GM21717 (cell line): ENCODE measurements around the gene SLC19A1.
"Not testable (repeated sequence)": the region's sequence is repeated elsewhere in the genome, so short reads cannot be mapped to it uniquely, and the experiment has no call there.

Source experiments
- ATAC-seq: cut with Tn5 transposase; IDR thresholded peaks from one replicate; pipeline ENCODE4 v1.9.1; 2021; ENCODE audit warnings: mild to moderate bottlenecking, moderate library complexity; ENCODE audit not compliant: unreplicated experiment

The SLC19A1 gene

DNA sequence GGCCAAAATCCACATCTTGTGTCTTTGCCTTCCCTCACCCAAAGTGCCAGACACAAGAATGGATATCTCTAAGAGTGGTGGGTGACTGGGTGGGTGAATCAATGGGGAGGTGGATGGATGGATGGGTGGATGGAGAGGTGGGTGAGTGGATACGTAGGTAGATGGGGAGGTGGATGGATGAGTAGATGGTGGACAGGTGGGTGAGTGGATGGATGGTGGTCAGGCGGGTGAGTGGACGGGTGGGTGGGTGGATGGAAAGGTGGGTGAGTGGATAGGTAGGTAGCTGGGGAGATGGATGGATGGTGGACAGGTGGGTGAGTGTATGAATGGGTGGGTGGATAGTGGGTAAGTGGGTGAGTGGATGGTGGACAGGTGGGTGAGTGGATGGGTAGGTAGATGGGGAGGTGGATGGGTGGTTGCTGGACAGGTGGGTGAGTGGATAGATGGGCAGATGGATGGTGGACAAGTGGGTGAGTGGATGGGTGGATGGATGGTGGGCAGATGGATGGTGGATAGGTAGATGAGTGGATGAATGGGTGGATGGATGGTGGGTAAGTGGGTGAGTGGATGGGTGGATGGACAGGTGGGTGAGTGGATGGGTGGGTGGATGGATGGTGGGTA lies 34.2 kb downstream of the SLC19A1 start:
- ATAC-seq: no peak

DNA sequence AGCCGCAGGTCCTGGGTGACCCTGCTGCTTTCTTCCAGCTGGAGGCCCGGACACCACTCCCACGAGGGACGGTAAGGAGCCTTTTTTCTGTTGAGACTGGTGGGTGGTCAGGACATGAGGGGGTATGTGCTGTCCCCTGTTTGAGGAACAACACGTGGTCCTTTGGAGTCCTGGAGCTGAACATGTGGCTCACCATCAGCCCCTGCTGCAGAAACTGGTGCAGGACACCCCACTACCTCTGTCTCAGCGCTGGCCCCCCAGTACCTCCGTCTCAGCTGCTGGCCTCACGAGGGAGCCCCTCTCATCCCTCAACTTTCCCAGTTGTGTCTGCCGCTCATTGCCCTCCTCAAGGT lies 34.7 kb downstream of the SLC19A1 start:
- no peak for ATAC-seq

DNA sequence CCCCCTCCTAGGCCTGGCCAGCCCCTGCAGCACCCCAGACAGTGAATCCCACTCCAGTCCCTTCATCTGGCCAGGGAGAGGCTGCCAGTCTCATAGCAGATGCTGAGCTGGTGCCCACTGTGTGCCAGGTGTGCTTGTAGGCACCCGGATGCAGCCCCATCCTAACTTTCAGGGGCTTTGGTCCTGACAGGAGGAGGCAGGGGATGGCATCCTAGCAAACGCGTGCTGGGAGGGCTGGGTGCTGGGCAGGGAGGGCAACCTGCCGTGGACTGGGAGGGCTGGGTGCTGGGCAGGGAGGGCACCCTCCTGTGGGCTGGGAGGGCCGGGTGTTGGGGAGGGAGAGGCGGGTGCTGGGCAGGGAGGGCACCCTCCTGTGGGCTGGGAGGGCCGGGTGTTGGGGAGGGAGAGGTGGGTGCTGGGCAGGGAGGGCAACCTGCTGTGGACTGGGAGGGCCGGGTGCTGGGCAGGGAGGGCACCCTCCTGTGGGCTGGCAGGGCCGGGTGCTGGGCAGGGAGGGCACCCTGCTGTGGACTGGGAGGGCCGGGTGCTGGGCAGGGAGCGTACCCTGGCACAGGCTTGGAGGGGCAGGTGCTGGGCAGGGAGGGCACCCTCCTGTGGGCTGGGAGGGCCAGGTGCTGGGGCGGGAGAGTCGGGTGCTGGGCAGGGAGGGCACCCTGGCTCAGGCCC lies 35.3 kb downstream of the SLC19A1 start:
- ATAC-seq: no peak

DNA sequence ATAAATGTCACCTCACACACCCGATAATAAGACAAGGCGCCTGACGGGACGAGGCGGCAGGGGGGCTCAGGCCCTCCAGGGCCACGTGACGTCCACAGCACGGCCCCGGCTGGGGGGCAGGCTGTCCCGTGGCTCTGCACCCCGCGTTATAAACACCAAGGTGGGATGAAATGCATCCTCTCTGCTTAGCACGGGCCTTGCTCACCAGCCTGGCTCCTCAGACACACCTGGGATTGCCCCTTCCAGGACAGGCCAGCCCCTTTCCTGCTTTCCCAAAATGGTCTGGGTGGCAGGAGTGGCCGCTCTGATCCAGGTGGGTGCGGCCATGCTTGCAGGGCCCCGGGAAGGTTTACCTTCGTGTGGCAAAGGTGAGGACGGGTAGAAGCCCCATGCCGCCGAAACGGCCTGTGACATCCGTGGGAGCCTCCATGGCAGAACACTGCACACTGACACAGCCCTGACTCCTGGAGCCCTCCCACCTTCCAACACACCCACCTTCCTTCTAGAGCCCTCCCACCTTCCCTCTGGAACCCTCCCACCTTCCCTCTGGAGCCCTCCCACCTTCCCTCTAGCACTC lies 35.9 kb downstream of the SLC19A1 start:
- ATAC-seq: no peak

DNA sequence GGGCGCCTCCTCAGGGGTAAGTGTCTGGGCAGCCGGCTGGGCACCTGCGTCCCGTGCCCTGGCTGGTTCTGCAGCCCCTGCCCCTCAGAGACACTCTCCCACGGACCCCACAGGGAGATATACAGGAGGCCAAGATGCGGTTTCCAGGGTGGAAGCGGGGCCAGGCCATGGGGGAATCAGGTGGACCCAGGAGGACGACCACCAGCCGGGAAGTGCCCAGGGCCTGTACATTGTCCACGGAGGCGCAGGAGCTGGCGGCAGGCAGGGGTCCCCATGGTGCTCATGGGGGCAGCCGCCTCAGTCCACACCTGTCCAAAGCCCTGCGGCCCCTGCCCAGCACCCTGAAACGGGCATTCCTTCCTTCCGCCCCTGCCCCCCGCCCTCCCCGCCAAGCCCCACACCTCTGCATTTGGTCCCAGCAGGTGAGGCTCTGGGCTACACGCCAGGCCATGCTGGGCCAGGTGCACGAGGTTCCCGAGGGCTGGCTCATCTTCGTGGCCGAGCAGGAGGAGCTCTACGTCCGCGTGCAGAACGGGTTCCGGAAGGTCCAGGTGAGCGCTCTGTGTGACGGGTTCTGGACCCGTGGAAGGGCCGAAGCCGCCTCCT lies 36.7 kb downstream of the SLC19A1 start:
- no peak for ATAC-seq

DNA sequence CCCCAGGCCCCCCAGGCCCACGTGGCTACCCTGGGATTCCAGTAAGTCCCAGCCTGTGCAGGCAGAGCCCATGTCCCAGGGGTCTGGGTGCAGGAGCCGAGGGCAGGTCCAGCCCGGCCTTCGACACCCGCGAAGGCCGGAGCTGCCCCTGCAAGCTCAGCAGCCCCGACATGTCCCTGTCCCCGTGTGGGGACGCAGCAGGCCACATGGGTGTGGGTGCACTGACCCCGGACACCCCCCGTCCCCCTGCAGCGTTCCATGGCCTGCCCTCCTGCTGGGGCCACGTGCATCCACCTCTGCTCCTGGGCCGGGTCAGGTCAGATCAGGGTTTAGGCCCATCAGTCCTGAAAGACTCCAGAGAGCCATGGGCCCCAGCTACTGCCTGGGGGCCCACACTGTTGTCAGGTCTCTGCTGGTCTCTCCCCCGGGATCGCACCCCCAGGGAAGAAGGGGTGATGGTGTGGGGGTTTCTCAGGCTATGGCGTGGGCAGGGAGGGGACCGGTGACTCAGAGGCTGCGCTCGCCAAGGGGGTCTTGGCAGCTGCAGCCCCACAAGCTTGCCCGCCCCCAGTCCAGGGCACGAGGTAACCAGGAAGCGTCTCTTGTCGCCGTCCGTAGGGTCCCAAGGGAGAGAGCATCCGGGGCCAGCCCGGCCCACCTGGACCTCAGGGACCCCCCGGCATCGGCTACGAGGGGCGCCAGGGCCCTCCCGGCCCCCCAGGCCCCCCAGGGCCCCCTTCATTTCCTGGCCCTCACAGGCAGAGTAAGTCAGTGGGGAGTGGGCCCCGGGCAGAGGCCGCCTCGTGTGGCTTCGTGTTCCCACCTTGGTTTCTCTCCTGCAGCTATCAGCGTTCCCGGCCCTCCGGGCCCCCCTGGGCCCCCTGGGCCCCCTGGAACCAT lies 37.5 kb downstream of the SLC19A1 start:
- ATAC-seq: no peak

DNA sequence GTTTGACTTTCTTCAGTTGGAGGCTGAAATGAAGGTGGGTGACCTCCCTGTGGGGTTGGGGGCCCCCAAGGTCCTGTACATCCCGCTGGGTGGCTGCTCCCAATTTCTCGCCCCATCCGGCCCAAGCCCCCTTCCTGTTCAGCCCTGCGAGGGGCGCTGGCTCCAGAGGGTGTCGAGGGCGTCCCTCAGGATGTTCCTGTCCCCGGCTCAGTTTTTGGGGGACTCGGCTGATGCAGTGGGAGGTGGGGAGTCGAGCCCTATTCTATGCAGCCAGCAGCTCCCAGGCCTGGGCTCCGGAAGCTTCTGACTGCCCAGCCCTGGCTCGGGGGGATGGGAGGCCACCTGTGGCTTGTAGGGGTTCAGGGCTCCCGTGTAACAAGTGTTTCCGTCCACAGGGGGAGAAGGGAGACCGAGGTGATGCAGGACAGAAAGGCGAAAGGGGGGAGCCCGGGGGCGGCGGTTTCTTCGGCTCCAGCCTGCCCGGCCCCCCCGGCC lies 38.2 kb downstream of the SLC19A1 start:
- ATAC-seq: no peak

DNA sequence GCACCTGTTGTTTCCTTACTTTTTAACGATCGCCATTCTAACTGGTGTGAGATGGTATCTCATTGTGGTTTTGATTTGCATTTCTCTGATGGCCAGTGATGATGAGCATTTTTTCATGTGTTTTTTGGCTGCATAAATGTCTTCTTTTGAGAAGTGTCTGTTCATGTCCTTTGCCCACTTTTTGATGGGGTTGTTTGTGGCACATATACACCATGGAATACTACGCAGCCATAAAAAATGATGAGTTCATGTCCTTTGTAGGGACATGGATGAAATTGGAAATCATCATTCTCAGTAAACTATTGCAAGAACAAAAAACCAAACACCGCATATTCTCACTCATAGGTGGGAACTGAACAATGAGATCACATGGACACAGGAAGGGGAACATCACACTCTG lies 39.0 kb downstream of the SLC19A1 start:
- ATAC-seq: not testable (repeated sequence)

DNA sequence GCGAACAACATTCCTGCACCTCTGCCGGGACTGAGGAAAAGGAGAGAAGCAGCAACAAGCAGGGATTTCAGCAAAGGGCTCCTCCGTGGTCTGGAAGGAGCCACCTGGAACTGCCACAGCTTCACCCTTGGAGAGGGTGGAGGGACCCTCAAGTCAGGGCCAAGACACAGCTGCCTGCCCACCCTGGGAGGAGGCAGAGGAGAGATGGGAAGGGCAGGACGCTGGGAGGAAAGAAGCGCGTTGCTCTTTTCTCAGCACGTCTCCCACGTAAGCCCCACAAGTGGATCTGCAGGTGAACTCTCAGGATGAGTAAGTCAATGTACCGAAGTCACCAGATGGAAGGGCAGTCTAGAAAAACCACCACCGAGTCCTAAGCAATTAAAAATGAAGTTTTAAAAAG lies 39.6 kb downstream of the SLC19A1 start:
- no peak for ATAC-seq

DNA sequence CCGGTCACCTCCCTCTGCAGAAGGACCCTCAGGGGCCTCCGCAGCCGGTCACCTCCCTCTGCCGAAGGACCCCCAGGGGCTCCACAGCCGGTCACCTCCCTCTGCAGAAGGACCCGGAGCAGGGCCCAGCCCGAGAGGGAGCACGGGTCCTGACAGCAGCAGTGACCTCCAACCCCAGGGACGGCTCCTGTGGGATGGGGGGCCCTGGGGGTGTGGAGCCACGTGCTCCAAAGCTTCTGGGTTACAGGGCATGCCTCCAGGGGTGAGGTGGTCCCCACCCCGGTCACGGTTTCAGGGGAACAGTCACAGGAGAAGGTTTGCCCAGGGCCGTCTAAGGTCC lies 40.3 kb downstream of the SLC19A1 start:
- ATAC-seq: no peak

DNA sequence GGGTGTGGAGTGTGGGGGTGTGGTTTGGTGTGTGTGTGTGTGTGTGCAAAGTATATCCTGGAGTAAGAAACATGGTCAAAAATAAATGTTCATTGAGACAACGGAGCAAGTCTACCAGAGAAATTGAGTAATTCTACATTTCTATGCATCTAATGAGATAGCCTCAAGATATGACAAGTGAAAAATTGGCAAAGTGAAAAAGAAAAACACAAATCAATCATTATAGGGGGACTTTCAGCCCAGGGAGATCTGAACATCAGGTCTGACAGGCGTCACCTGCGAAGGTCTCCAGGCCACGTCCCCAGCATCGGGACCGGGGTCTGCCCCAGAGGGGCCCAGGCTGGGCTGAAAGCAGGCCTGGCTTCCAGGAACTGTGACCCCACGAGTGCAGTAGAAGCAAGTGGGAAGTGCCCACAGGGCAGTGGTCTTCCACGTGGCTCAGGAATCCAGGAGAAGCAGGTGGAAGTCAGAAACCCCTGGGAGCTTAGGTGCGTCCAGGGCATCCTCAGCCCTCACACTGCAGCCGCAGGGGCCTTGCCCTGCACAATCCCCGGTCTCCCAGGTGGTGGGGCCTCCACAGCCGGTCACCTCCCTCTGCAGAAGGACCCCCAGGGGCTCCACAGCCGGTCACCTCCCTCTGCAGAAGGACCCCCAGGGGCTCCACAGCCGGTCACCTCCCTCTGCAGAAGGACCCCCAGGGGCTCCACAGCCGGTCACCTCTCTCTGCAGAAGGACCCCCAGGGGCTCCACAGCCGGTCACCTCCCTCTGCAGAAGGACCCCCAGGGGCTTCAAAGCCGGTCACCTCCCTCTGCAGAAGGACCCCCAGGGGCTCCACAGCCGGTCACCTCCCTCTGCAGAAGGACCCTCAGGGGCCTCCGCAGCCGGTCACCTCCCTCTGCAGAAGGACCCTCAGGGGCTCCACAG lies 40.9 kb downstream of the SLC19A1 start:
- not testable (repeated sequence) for ATAC-seq

DNA sequence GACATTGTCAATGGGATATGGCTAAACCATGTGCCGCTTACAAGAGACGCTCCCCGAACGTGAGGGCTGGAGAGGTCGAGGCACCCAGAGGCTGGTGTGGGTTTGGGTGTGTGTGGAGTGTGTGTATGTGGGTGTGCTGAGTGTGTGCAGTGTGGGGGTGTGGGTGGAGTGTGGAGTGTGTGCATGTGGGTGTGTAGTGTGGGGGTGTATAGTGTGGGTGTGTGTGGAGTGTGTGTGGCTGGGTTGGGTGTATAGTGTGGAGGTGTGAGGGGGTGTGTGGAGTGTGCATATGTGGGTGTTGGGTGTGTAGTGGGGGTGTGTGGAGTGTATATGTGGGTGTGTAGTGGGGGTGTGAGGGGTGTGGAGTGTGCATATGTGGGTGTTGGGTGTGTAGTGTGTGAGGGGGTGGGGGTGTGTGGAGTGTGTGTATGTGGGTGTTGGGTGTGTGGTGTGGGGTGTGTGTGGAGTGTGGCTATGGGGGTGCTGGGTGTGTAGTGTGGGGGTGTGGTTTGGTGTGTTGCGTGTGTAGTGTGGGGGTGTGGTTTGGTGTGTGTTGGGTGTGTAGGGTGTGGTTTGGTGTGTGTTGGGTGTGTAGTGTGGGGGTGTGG lies 42.2 kb downstream of the SLC19A1 start:
- no peak for ATAC-seq

DNA sequence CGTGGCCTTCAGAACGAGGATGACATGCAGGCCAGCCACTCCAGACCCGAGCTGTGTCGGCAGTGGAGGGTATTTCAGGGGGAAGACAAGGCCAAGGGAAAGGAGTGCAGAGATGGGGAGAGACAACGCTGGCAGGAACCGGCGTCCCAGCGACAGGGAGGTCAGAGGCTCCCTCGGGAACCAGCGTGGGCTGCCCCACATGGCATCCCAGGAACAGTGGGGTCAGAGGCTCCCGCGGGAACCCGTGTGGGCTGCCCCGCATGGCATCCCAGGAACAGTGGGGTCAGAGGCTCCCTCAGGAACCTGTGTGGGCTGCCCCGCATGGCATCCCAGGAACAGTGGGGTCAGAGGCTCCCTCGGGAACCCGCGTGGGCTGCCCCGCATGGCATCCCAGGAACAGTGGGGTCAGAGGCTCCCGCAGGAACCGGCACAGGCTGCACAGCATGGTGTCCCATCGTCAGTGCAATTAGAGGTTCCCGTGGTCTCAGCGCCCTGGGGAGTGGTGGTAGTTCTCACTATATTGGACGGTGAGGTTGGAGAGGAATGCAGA lies 43.0 kb downstream of the SLC19A1 start:
- ATAC-seq: no peak

DNA sequence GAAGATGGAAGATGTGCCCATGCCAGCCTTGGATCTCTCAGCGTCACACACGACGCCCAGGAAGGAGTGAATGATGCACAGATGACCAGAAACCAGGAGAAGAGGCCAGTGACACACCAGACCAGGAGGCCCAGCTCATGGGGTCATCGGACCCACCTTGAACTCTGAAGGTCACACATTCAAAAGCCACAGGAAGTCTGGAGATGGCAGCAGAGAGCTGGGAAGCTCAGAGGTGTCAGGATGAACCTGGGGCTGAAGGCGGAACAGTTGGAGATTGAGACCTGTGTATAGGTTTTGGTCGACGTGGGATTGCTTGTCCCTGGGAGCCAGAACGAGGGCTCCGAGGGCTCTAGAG lies 43.6 kb downstream of the SLC19A1 start:
- ATAC-seq: no peak

DNA sequence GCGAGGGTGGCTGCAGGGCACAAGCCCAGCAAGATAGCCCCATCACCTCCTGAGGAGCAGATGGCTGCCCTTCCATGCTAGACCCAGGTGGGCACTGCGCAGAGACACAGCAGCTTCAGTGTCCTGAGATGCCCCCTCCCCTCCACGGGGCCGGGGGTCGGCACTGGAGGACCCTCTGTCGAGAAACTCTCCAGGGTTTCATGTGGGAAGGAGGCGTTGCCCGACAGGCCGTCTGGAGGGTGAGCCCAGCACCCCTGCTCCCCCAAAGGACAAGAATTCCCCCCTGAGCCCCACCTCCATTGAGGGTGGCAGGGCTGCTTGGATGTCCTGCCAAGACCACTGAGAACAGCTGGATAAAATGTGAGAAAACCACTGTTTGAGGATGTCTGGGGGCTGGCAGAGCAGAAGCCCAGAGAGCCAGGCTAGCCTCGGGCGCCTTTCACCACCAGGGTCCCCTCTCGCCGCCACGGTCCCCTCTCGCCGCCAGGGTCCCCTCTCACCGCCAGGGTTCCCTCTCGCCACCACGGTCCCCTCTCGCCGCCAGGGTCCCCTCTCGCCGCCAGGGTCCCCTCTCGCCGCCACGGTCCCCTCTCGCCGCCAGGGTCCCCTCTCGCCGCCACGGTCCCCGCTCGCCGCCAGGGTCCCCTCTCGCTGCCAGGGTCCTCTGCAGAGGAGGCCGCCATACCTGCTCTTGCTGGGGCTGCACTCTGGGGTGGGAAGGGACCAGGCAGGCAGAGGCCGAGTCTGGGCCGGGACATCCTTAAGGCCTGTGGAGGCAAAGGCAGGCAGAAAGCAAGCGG lies 44.2 kb downstream of the SLC19A1 start:
- ATAC-seq: no peak

DNA sequence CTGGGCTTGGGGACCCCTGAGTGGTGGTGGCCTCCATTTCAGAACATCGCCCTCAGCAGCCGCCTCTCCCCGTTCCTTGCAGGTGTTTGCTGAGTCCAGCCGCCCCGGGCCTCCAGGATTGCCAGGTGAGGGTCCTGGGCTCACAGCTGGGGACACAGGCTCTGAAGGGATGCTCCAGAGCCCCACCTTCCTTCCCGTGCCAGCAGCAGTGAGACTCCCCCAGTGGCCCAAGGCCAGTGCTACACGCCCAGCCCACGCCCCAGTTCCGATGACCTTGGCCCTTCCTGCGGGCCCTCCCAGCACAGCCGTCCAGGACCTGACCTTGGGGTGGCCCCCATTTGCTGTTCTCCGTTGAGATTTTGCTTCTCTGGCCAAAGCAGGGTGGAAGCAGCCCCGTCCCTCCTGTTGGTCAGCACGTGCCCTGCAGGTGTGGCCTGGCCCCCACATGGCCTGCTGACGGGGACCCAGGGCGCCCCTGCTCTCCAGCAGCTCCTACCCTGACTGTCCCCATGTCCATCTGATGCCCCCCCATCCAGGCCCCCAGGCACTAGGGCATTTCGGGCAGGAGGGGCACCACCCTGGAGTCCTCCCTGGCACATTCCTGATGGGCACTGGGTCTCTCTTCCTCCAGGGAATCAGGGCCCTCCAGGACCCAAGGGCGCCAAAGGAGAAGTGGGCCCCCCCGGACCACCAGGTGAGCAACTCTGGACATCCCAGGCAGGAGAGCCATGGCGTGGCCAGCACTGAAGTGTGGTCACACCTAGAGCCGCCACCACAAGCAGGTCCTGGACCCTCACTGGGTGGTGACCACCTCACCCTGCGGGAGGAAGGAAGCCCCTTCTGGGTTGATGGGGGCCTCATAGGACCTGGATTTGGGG lies 45.0 kb downstream of the SLC19A1 start:
- no peak for ATAC-seq

DNA sequence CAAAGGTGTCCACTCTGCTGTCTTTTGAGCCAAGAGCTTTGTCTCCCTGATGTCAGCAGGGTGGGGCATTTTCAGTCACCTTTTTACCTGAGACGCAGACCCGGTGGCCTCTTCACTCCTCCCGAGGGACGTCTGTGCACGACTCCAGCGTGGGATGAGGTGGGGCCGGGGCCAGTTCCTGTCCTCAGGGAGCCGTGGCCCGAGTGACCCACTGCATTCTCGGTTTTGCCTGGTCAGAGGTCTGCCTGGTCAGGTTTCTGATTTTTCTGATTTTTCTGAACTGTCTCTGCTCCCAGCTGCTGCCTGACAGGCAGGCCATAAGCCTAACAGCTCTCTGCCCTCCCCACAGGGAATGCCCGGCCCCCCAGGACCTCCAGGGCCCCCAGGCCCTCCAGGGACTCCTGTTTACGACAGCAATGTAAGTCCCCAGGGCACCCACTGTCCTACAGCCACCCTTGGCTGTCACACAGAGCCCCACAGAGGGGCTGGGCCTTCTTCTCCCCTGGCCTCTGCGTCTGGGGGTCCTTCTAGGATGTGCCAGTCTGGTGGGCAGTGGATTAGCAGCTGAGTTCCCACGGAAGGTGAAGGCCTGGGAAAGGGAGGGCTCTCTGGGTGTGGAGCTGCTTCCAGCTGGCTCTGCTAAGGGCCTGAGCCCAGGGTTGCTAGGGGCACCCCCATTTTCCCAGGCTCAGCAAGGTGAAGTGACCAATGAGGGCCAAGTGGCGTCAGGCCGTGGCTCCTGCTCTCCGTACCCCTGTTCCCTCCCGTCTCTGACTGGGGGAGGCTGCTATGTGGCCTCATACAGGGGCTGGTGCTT lies 45.9 kb downstream of the SLC19A1 start:
- no peak for ATAC-seq
